ENCODE measurements around the gene SH2D4B.
A peak's percentile ranks its signal among the peaks of the same experiment; 100 is the strongest.

SH2D4B gene

GRCh38 chr10:80545258-80545881 is 7.7 kb downstream of the SH2D4B start:
- no peak for DNase-seq

- no peak for DNase-seq
Observed at GRCh38 chr10:80552151-80552646, 14.5 kb downstream of the SH2D4B start.

- no peak for DNase-seq
Observed at GRCh38 chr10:80553436-80553835, 15.7 kb downstream of the SH2D4B start.

- no peak for DNase-seq
Observed at GRCh38 chr10:80554050-80554449, 16.3 kb downstream of the SH2D4B start.

GRCh38 chr10:80555415-80555814 is 17.7 kb downstream of the SH2D4B start:
- no peak for DNase-seq

GRCh38 chr10:80561950-80562349 is 24.2 kb downstream of the SH2D4B start:
- no peak for DNase-seq

GRCh38 chr10:80567292-80567691 is 29.6 kb downstream of the SH2D4B start:
- no peak for DNase-seq

- DNase-seq: no peak
Observed at GRCh38 chr10:80569131-80569895, 31.6 kb downstream of the SH2D4B start.

GRCh38 chr10:80571352-80571751 is 33.6 kb downstream of the SH2D4B start:
- no peak for DNase-seq

- peak; percentile 13 for DNase-seq
Observed at GRCh38 chr10:80579181-80579763, 41.6 kb downstream of the SH2D4B start.

GRCh38 chr10:80579849-80580637 is 42.3 kb downstream of the SH2D4B start:
- peak; percentile 28 for DNase-seq

- DNase-seq: peak; percentile 74
Observed at GRCh38 chr10:80580638-80581468, 43.2 kb downstream of the SH2D4B start.

GRCh38 chr10:80581469-80581835 is 43.8 kb downstream of the SH2D4B start:
- DNase-seq: no peak

- no peak for DNase-seq
Observed at GRCh38 chr10:80582286-80582960, 44.7 kb downstream of the SH2D4B start.

GRCh38 chr10:80583685-80584084 is 46.0 kb downstream of the SH2D4B start:
- DNase-seq: no peak

GRCh38 chr10:80585812-80586211 is 48.1 kb downstream of the SH2D4B start:
- DNase-seq: no peak

- DNase-seq: no peak
Observed at GRCh38 chr10:80588546-80588945, 50.8 kb downstream of the SH2D4B start.

GRCh38 chr10:80589726-80590373 is 52.1 kb downstream of the SH2D4B start:
- no peak for DNase-seq

- no peak for DNase-seq
Observed at GRCh38 chr10:80590585-80591125, 53.0 kb downstream of the SH2D4B start.

- peak; percentile 51 for DNase-seq
Observed at GRCh38 chr10:80596391-80597257, 58.9 kb downstream of the SH2D4B start.

Data from MV-4-11 (cell line).